IMR-90 (cell line): Measurements from ENCODE around the gene TNFRSF4. TPM values are rescaled to one million over a fixed set of nuclear protein-coding genes. Genes with fewer than 3 reads are reported as not detected.
A peak's percentile ranks its signal among the peaks of the same experiment; 100 is the strongest.

Experiments
- ATAC-seq: fragments of 200-7000 bp; cut with Tn5 transposase; 2 replicates; pipeline ENCODE4 v1.9.1; 2020; ENCODE audit warnings: low read depth, mild to moderate bottlenecking, moderate library complexity
- BruUV-seq: library from RNA; stranded (reverse); fragments of 400-500 nt; replicated peaks from 2 replicates; lab custom pipeline; 2021; lab: Mats Ljungman, UMichigan
- CTCF ChIA-PET: fragments of 300-600 bp; formaldehyde crosslinking; extraction: SDS; loops from one replicate; lab custom pipeline; 2021; ENCODE audit warnings: antibody characterized with exemption; lab: Yijun Ruan, JAX
- POLR2A ChIA-PET: fragments of 300-600 bp; sonication (Branson Sonifier 250); formaldehyde crosslinking; loops from one replicate; lab custom pipeline; 2022; ENCODE audit warnings: antibody characterized with exemption; ENCODE audit not compliant: unreplicated experiment; lab: Charles Lee
- DNase-seq: peaks from one replicate; pipeline ENCODE4 v3.0.0; 2013
- H2AFZ ChIP-seq: replicated peaks from 2 replicates; pipeline ENCODE3; 2013; ENCODE audit warnings: low read length, mild to moderate bottlenecking; ENCODE audit not compliant: poor library complexity
- H2AK5ac ChIP-seq: 2 replicates; pipeline ENCODE4 v1.6.1; 2013; ENCODE audit warnings: low read depth, low read length, inconsistent platforms
- H2AK9ac ChIP-seq: replicated peaks from 2 replicates; pipeline ENCODE3; 2013; ENCODE audit warnings: mild to moderate bottlenecking, low read depth, low read length, moderate library complexity; ENCODE audit not compliant: poor library complexity
- H2BK120ac ChIP-seq: 2 replicates; pipeline ENCODE4 v1.6.1; 2013; ENCODE audit warnings: low read depth, low read length, inconsistent platforms
- H2BK15ac ChIP-seq: 3 replicates; pipeline ENCODE4 v1.6.1; 2013; ENCODE audit warnings: low read depth, low read length, inconsistent platforms
- H2BK20ac ChIP-seq: 2 replicates; pipeline ENCODE4 v1.6.1; 2013; ENCODE audit warnings: low read depth, mild to moderate bottlenecking, inconsistent platforms, low read length, moderate library complexity
- H2BK5ac ChIP-seq: 2 replicates; pipeline ENCODE4 v1.6.1; 2013; ENCODE audit warnings: mild to moderate bottlenecking, low read depth, low read length, inconsistent platforms; ENCODE audit not compliant: poor library complexity, severe bottlenecking
- H3K14ac ChIP-seq: replicated peaks from 2 replicates; pipeline ENCODE4 v1.6.1; 2013; ENCODE audit warnings: low read depth, low read length, inconsistent platforms
- H3K18ac ChIP-seq: 2 replicates; pipeline ENCODE4 v1.6.1; 2013; ENCODE audit warnings: low read depth, low read length, control low read depth
- H3K23ac ChIP-seq: 2 replicates; pipeline ENCODE4 v1.6.1; 2013; ENCODE audit warnings: low read depth, low read length, inconsistent platforms
- H3K27ac ChIP-seq: 2 replicates; pipeline ENCODE4 v1.5.1; 2013; ENCODE audit warnings: mild to moderate bottlenecking, control low read depth, low read length; ENCODE audit not compliant: insufficient read depth
- H3K27me3 ChIP-seq: 2 replicates; pipeline ENCODE4 v1.6.1; 2013; ENCODE audit warnings: low read length; ENCODE audit not compliant: control insufficient read depth, insufficient read depth
- H3K36me3 ChIP-seq: 2 replicates; pipeline ENCODE4 v1.6.1; 2013; ENCODE audit warnings: low read length, mixed read lengths; ENCODE audit not compliant: control insufficient read depth, insufficient read depth
- H3K4ac ChIP-seq: 2 replicates; pipeline ENCODE4 v1.6.1; 2013; ENCODE audit warnings: low read depth, low read length, inconsistent platforms
- H3K4me1 ChIP-seq: 2 replicates; pipeline ENCODE4 v1.6.1; 2013; ENCODE audit warnings: low read length, mixed read lengths; ENCODE audit not compliant: control insufficient read depth, insufficient read depth
- H3K4me2 ChIP-seq: 2 replicates; pipeline ENCODE4 v1.6.1; 2013; ENCODE audit warnings: low read depth, mild to moderate bottlenecking, control low read depth, low read length, moderate library complexity
- H3K4me3 ChIP-seq: 2 replicates; pipeline ENCODE4 v1.5.1; 2013; ENCODE audit warnings: low read depth, mild to moderate bottlenecking, control low read depth, low read length, moderate library complexity; ENCODE audit not compliant: insufficient read depth
- H3K56ac ChIP-seq: 2 replicates; pipeline ENCODE4 v1.6.1; 2013; ENCODE audit warnings: low read length, inconsistent platforms; ENCODE audit not compliant: insufficient read depth; ENCODE audit errors: extremely low read depth
- H3K79me1 ChIP-seq, 2 experiments: 2 replicates each; pipeline ENCODE4 v1.6.1; 2013; ENCODE audit warnings: low read length in 2 of 2, inconsistent platforms in 1 of 2, low read depth in 1 of 2
- H3K9ac ChIP-seq: 2 replicates; pipeline ENCODE4 v1.6.1; 2013; ENCODE audit warnings: low read depth, low read length, control low read depth
- H3K9me1 ChIP-seq: 2 replicates; pipeline ENCODE4 v1.6.1; 2013; ENCODE audit warnings: low read length, inconsistent platforms; ENCODE audit not compliant: insufficient read depth
- H3K9me3 ChIP-seq: 2 replicates; pipeline ENCODE4 v1.6.1; 2013; ENCODE audit warnings: low read length; ENCODE audit not compliant: control insufficient read depth, insufficient read depth
- H4K20me1 ChIP-seq: 2 replicates; pipeline ENCODE4 v1.6.1; 2013; ENCODE audit warnings: low read length, inconsistent platforms; ENCODE audit not compliant: insufficient read depth
- H4K5ac ChIP-seq: 2 replicates; pipeline ENCODE4 v1.6.1; 2013; ENCODE audit warnings: mild to moderate bottlenecking, low read depth, low read length, control low read depth
- H4K8ac ChIP-seq, 2 experiments: 2 replicates each; pipeline ENCODE4 v1.6.1; 2013; ENCODE audit warnings: low read depth in 2 of 2, low read length in 2 of 2, control low read depth in 1 of 2, inconsistent platforms in 1 of 2
- H4K91ac ChIP-seq: 2 replicates; pipeline ENCODE4 v1.6.1; 2013; ENCODE audit warnings: low read depth, low read length, inconsistent platforms; ENCODE audit not compliant: insufficient read depth
- BHLHE40 ChIP-seq: fragments of 150-350 bp; IDR thresholded peaks from 2 replicates; pipeline ENCODE4 v1.6.1; 2016; ENCODE audit warnings: mild to moderate bottlenecking, low read depth, low read length
- CEBPB ChIP-seq: IDR thresholded peaks from 2 replicates; pipeline ENCODE4 v1.6.1; 2012; ENCODE audit warnings: low read depth, low read length, improper control_type of control experiment
- CHD1 ChIP-seq: IDR thresholded peaks from 2 replicates; pipeline ENCODE4 v1.6.1; 2012; ENCODE audit warnings: low read depth, low read length, improper control_type of control experiment
- FOS ChIP-seq: fragments of 150-350 bp; IDR thresholded peaks from 2 replicates; pipeline ENCODE4 v1.6.1; 2016; ENCODE audit warnings: low read depth, low read length
- MAFK ChIP-seq: IDR thresholded peaks from 2 replicates; pipeline ENCODE4 v1.6.1; 2012; ENCODE audit warnings: low read depth, low read length, improper control_type of control experiment
- MAZ ChIP-seq: IDR thresholded peaks from 2 replicates; pipeline ENCODE4 v1.6.1; 2012; ENCODE audit warnings: low read depth, mild to moderate bottlenecking, low read length, improper control_type of control experiment, moderate library complexity, borderline replicate concordance
- MXI1 ChIP-seq: IDR thresholded peaks from 2 replicates; pipeline ENCODE4 v1.6.1; 2012; ENCODE audit warnings: low read depth, mild to moderate bottlenecking, low read length, moderate library complexity, borderline replicate concordance
- NFE2L2 ChIP-seq: fragments of 150-350 bp; IDR thresholded peaks from 2 replicates; pipeline ENCODE4 v1.6.1; 2016; ENCODE audit warnings: low read depth, mild to moderate bottlenecking, low read length
- POLR2A ChIP-seq: IDR thresholded peaks from 2 replicates; pipeline ENCODE4 v1.6.1; 2012; ENCODE audit warnings: mild to moderate bottlenecking, low read depth, low read length
- RAD21 ChIP-seq: IDR thresholded peaks from 2 replicates; pipeline ENCODE4 v1.6.1; 2012; ENCODE audit warnings: low read length, improper control_type of control experiment
- RCOR1 ChIP-seq: IDR thresholded peaks from 2 replicates; pipeline ENCODE4 v1.6.1; 2012; ENCODE audit warnings: mild to moderate bottlenecking, low read length, improper control_type of control experiment; ENCODE audit not compliant: insufficient replicate concordance
- RFX5 ChIP-seq: IDR thresholded peaks from 2 replicates; pipeline ENCODE4 v1.8.0; 2012; ENCODE audit warnings: low read depth, mild to moderate bottlenecking, low read length, moderate library complexity
- SMC3 ChIP-seq: fragments of 150-350 bp; IDR thresholded peaks from 2 replicates; pipeline ENCODE4 v1.6.1; 2016; ENCODE audit warnings: low read depth, mild to moderate bottlenecking, antibody characterized with exemption, low read length, moderate library complexity
- whole genome bisulfite sequencing, 2 experiments: methylation state at CpG; one replicate each; pipeline versions ENCODE4 v1.1.5 to v1.1.7; 2013; ENCODE audit warnings: missing lambda C conversion rate in 2 of 2; ENCODE audit not compliant: insufficient read length in 1 of 2; ENCODE audit errors: extremely low coverage in 2 of 2; 5-methylcytosine and 5-hydroxymethylcytosine counted together
- dilution Hi-C: fragments of 300-500 bp; cut with HindIII; formaldehyde crosslinking; loops from one replicate; pipeline ENCODE4 v1.14.3; 2018; ENCODE audit warnings: low sequenced_read_pairs; ENCODE audit not compliant: unreplicated experiment
- in situ Hi-C: fragments of 300-500 bp; cut with MboI; formaldehyde crosslinking; loops from 3 replicates; pipeline ENCODE4 v1.14.3; 2019; ENCODE audit warnings: low sequenced_read_pairs, inconsistent platforms, mixed read lengths
- intact Hi-C: fragments of 100-400 bp; cut with micrococcal nuclease; formaldehyde crosslinking; loops from 2 replicates; pipeline ENCODE4 v1.10.0; 2022
- polyA plus RNA-seq, 3 experiments: library from polyadenylated mRNA; depleted of rRNA; stranded (reverse); fragments of >200 nt; gene quantifications; 2 replicates each; pipeline ENCODE4 v1.2.3, GENCODE V29; 2012; ENCODE audit warnings: low replicate concordance in 1 of 3
- total RNA-seq: library from RNA; depleted of rRNA; stranded (reverse); fragments of >200 nt; gene quantifications from 2 replicates; pipeline ENCODE4 v1.2.3, GENCODE V29; 2012
- TF ChIP-seq, protein P1 (sequence below): fragments of 150-350 bp; IDR thresholded peaks from 2 replicates; pipeline ENCODE4 v1.6.1; 2017; ENCODE audit warnings: mild to moderate bottlenecking, antibody characterized with exemption, low read length, low read depth
- TF ChIP-seq, protein P2 (sequence below): fragments of 150-350 bp; IDR thresholded peaks from 2 replicates; pipeline ENCODE4 v1.6.1; 2016; ENCODE audit warnings: low read depth, mild to moderate bottlenecking, low read length, moderate library complexity, borderline replicate concordance

Gene TNFRSF4
- total and polyA plus RNA-seq, 2 of the 4 experiments (the other 2 are of a cell fraction) = 0.15 TPM; not detected in 1

DNA sequence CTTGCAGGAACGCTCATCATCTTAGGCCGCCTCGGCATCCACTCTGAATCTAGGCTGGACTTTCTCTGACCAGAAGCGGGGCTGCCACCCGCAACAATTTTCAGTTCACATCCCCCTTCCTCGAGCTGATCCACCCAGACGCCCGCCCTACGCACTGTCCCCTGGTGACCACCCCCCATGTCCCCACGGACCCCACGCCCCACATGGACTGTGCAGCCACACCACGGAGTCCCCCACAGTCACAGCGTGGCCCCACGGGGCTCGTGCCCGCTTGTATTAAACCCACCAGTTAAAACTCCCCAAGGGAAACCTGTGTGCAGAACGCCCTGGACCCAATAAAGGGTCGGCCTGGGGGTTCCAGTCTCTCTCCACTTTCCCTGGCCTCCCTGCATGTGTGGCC lies 45.6 kb upstream of the TNFRSF4 start (continued):
- no peak for TF ChIP-seq BHLHE40
- TF ChIP-seq CEBPB = no peak

DNA sequence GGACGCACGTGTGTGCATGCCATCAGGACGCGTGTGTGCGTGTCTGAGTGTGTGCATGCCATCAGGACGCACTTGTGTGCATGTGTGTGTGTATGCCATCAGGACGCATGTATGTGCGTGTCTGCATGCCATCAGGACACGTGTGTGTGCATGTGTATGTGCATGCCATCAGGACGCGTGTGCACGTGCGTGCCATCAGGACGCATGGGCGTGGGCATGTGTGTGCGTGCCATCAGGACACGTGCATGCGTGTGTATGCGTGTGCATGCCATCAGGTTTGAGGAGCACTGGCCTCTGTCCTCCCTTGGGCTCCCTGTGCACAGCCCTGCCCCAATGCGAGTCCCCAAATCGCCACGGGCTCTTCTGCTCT lies 45.2 kb upstream of the TNFRSF4 start:
- Histone ChIP-seq H2BK20ac (no peak overlapping the region), H3K27me3 (no peaks in the 10 kb centered on the region), H4K5ac (no peak overlapping the region), H3K4me3 (no peak overlapping the region), H3K79me1 (peaks cover 25 to 76% of the 10 kb centered on the region in 2 experiments), H2AK5ac (peak overlapping the region; percentile 17; the same call in 1 of the 2 replicates), H3K9ac (no peak overlapping the region), H3K14ac (no peak overlapping the region), H3K4me2 (no peak overlapping the region), H3K36me3 (peaks cover 72% of the 10 kb centered on the region), H3K4me1 (peaks cover 30% of the 10 kb centered on the region), H3K9me1 (peaks cover 25% of the 10 kb centered on the region), H4K8ac (peak overlapping the region in 1 of 2 experiments; percentile 4; a peak in 1 of 4 replicates), H2AFZ (no peak overlapping the region), H4K91ac (peak overlapping the region; percentile 32; the same call in 1 of the 2 replicates), H2BK5ac (peak overlapping the region; percentile 42), H3K18ac (no peak overlapping the region), H2AK9ac (peak overlapping the region; percentile 65), H4K20me1 (peaks cover 10% of the 10 kb centered on the region), H3K23ac (no peak overlapping the region; the same call in 1 of the 2 replicates), H2BK120ac (no peak overlapping the region; the same call in 1 of the 2 replicates), H3K9me3 (no peaks in the 10 kb centered on the region), H2BK15ac (peak overlapping the region; percentile 50; the same call in 1 of the 3 replicates), H3K4ac (peak overlapping the region; percentile 3; the same call in 1 of the 2 replicates), H3K56ac (no peak overlapping the region), H3K27ac (0 out of 2 replicates have a peak overlapping the region, but pooled peaks have one; percentile 16)
- ATAC-seq (no peak), DNase-seq (no peak)
- CTCF ChIA-PET = no interaction called here
- intact Hi-C loops (no loop called here), in situ Hi-C loops (no loop called here), dilution Hi-C loops (no loop called here)
- no TSS peak for BruUV-seq
- WGBS, 2 experiments = 97% methylated on average over 17 of the region's 22 CpGs; no CpG with 5 or more reads in 1 of the 2 experiments
- POLR2A ChIA-PET = no interaction called here
- TF ChIP-seq NFE2L2 (no peak), FOS (no peak), MXI1 (no peak), BHLHE40 (no peak), CEBPB (no peak), RFX5 (no peak), RCOR1 (no peak), MAFK (no peak), CHD1 (no peak), MAZ (no peak), POLR2A (no peak), SMC3 (no peak), RAD21 (no peak)
- TF ChIP-seq, protein P1, sequence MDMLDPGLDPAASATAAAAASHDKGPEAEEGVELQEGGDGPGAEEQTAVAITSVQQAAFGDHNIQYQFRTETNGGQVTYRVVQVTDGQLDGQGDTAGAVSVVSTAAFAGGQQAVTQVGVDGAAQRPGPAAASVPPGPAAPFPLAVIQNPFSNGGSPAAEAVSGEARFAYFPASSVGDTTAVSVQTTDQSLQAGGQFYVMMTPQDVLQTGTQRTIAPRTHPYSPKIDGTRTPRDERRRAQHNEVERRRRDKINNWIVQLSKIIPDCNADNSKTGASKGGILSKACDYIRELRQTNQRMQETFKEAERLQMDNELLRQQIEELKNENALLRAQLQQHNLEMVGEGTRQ = no peak
- TF ChIP-seq, protein P2, sequence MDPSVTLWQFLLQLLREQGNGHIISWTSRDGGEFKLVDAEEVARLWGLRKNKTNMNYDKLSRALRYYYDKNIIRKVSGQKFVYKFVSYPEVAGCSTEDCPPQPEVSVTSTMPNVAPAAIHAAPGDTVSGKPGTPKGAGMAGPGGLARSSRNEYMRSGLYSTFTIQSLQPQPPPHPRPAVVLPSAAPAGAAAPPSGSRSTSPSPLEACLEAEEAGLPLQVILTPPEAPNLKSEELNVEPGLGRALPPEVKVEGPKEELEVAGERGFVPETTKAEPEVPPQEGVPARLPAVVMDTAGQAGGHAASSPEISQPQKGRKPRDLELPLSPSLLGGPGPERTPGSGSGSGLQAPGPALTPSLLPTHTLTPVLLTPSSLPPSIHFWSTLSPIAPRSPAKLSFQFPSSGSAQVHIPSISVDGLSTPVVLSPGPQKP = no peak
